SJSA1 (cell line): ENCODE data around the gene KRT6C. TPM values are rescaled to one million over a fixed set of nuclear protein-coding genes. Genes with fewer than 3 reads are reported as not detected.
"Not testable (repeated sequence)": the region's sequence is repeated elsewhere in the genome, so short reads cannot be mapped to it uniquely, and the experiment has no call there.

Source experiments
- DNase-seq, 2 experiments: peaks; one replicate each; pipeline ENCODE4 v3.0.0-alpha.2; 2015 to 2020; ENCODE audit warnings: low spot score in 2 of 2, low read depth in 1 of 2
- H3K27ac ChIP-seq: fragments of 250-450 bp; sonication (Bioruptor Pico); 2 replicates; pipeline ENCODE4 v1.5.1; 2020; ENCODE audit warnings: mild to moderate bottlenecking, moderate library complexity
- H3K27me3 ChIP-seq: fragments of 250-450 bp; sonication (Bioruptor Pico); replicated peaks from 2 replicates; pipeline ENCODE4 v1.5.1; 2020; ENCODE audit warnings: mild to moderate bottlenecking, moderate library complexity
- H3K36me3 ChIP-seq: fragments of 250-450 bp; sonication (Bioruptor Pico); 2 replicates; pipeline ENCODE4 v1.5.1; 2020; ENCODE audit warnings: mild to moderate bottlenecking
- H3K4me1 ChIP-seq: fragments of 250-450 bp; sonication (Bioruptor Pico); replicated peaks from 2 replicates; pipeline ENCODE4 v1.6.1; 2021; ENCODE audit warnings: mild to moderate bottlenecking
- H3K4me3 ChIP-seq: fragments of 250-450 bp; sonication (Bioruptor Pico); 2 replicates; pipeline ENCODE4 v1.5.1; 2020; ENCODE audit warnings: mild to moderate bottlenecking
- H3K9me3 ChIP-seq: fragments of 250-450 bp; sonication (Bioruptor Pico); replicated peaks from 2 replicates; pipeline ENCODE4 v1.5.1; 2020; ENCODE audit warnings: mild to moderate bottlenecking
- total RNA-seq: library from RNA; depleted of rRNA; stranded (reverse); fragments of >200 nt; shearing (Covaris generic); gene quantifications from 2 replicates; pipeline ENCODE4 v1.2.3, GENCODE V29; 2014

The KRT6C gene
- total RNA-seq, 1 experiment from 2014 or later, result not detected

GRCh38 chr12:52494518-52494917, 20.9 kb upstream of the KRT6C start:
- peaks cover 15% of the 10 kb centered on the region for H3K27me3 ChIP-seq
- H3K4me1 ChIP-seq, result peaks cover 7% of the 10 kb centered on the region
- no peak for DNase-seq
- H3K4me3 ChIP-seq, result no peak overlapping the region
- no peak overlapping the region for H3K27ac ChIP-seq
- H3K36me3 ChIP-seq, result no peaks in the 10 kb centered on the region
- no peaks in the 10 kb centered on the region for H3K9me3 ChIP-seq

- DNase-seq, result no peak
- H3K4me3 ChIP-seq, result no peak overlapping the region
- no peaks in the 10 kb centered on the region for H3K9me3 ChIP-seq
- H3K4me1 ChIP-seq, result peaks cover 7% of the 10 kb centered on the region
- no peak overlapping the region for H3K27ac ChIP-seq
- H3K36me3 ChIP-seq, result no peaks in the 10 kb centered on the region
- H3K27me3 ChIP-seq, result peaks cover 15% of the 10 kb centered on the region
Measured at GRCh38 chr12:52494100-52494499, 20.5 kb upstream of the KRT6C start.

- H3K4me1 ChIP-seq, result peaks cover 7% of the 10 kb centered on the region
- no peak for DNase-seq
- H3K4me3 ChIP-seq, result no peak within 1 kb of the TSS
- H3K9me3 ChIP-seq, result no peaks in the 10 kb centered on the region
- H3K27ac ChIP-seq, result no peak within 1 kb of the TSS
- H3K27me3 ChIP-seq, result peaks cover 15% of the 10 kb centered on the region
- H3K36me3 ChIP-seq, result no peaks in the 10 kb centered on the region
Measured at GRCh38 chr12:52493172-52493571, 19.6 kb upstream of the KRT6C start, which contains the start of gene KRT6A. Gene KRT6A (minus strand): TSS chr12:52493257. CDS start chr12:52493188, 69 bp downstream.

- H3K36me3 ChIP-seq, H3K4me1 ChIP-seq, DNase-seq, H3K4me3 ChIP-seq, H3K9me3 ChIP-seq, H3K27ac ChIP-seq: not testable (repeated sequence)
- peaks cover 15% of the 10 kb centered on the region for H3K27me3 ChIP-seq
Measured at GRCh38 chr12:52492405-52492804, 18.8 kb upstream of the KRT6C start.

- not testable (repeated sequence) for H3K4me3 ChIP-seq, H3K27ac ChIP-seq, H3K4me1 ChIP-seq, DNase-seq, H3K9me3 ChIP-seq, H3K36me3 ChIP-seq
- H3K27me3 ChIP-seq, result peaks cover 22% of the 10 kb centered on the region
Measured at GRCh38 chr12:52491495-52491894, 17.9 kb upstream of the KRT6C start.

GRCh38 chr12:52488736-52489135, 15.1 kb upstream of the KRT6C start:
- Histone ChIP-seq H3K27me3 (peaks cover 16% of the 10 kb centered on the region; the same call in 1 of the 2 replicates), H3K9me3 (no peaks in the 10 kb centered on the region), H3K36me3 (no peaks in the 10 kb centered on the region), H3K27ac (no peak overlapping the region), H3K4me3 (no peak overlapping the region), H3K4me1 (no peaks in the 10 kb centered on the region)
- DNase-seq, result no peak

- DNase-seq, H3K4me1 ChIP-seq, H3K9me3 ChIP-seq, H3K27ac ChIP-seq, H3K4me3 ChIP-seq, H3K36me3 ChIP-seq: not testable (repeated sequence)
- peaks cover 13% of the 10 kb centered on the region; the same call in 1 of the 2 replicates for H3K27me3 ChIP-seq
Measured at GRCh38 chr12:52487744-52488443, 14.3 kb upstream of the KRT6C start.

- no peak for DNase-seq
- no peaks in the 10 kb centered on the region for H3K9me3 ChIP-seq
Measured at GRCh38 chr12:52487211-52487610, 13.6 kb upstream of the KRT6C start.

GRCh38 chr12:52486166-52487105, 12.8 kb upstream of the KRT6C start:
- peaks cover 10% of the 10 kb centered on the region for H3K27me3 ChIP-seq
- no peak overlapping the region for H3K4me3 ChIP-seq
- H3K27ac ChIP-seq, result no peak overlapping the region
- H3K9me3 ChIP-seq, result no peaks in the 10 kb centered on the region
- H3K4me1 ChIP-seq, result no peaks in the 10 kb centered on the region
- no peaks in the 10 kb centered on the region for H3K36me3 ChIP-seq
- no peak for DNase-seq

More at GRCh38 chr12:52487211-52487610, 13.6 kb upstream of the KRT6C start:
- no peak overlapping the region for H3K4me3 ChIP-seq
- no peaks in the 10 kb centered on the region for H3K4me1 ChIP-seq
- no peak overlapping the region for H3K27ac ChIP-seq
- H3K36me3 ChIP-seq, result no peaks in the 10 kb centered on the region
- peaks cover 13% of the 10 kb centered on the region for H3K27me3 ChIP-seq

GRCh38 chr12:52480073-52480472, 6.5 kb upstream of the KRT6C start:
- Histone ChIP-seq H3K27ac (no peak overlapping the region), H3K9me3 (no peaks in the 10 kb centered on the region), H3K27me3 (peaks cover 5% of the 10 kb centered on the region; the same call in 1 of the 2 replicates), H3K36me3 (no peaks in the 10 kb centered on the region), H3K4me1 (no peaks in the 10 kb centered on the region), H3K4me3 (no peak overlapping the region)
- no peak for DNase-seq

- no peaks in the 10 kb centered on the region for H3K4me1 ChIP-seq
- no peak for DNase-seq
- H3K9me3 ChIP-seq, result no peaks in the 10 kb centered on the region
Measured at GRCh38 chr12:52477651-52478050, 4.0 kb upstream of the KRT6C start.

GRCh38 chr12:52474212-52474611, 607 bp upstream of the KRT6C start:
- no peak for DNase-seq
- Histone ChIP-seq H3K27me3 (peaks cover 5% of the 10 kb centered on the region), H3K4me1 (no peaks in the 10 kb centered on the region), H3K4me3 (no peak overlapping the region), H3K9me3 (no peaks in the 10 kb centered on the region), H3K27ac (no peak overlapping the region), H3K36me3 (no peaks in the 10 kb centered on the region)

More at GRCh38 chr12:52477651-52478050, 4.0 kb upstream of the KRT6C start:
- Histone ChIP-seq H3K4me3 (no peak overlapping the region), H3K27ac (no peak overlapping the region), H3K27me3 (peaks cover 5% of the 10 kb centered on the region), H3K36me3 (no peaks in the 10 kb centered on the region)

- Histone ChIP-seq H3K4me1 (no peaks in the 10 kb centered on the region), H3K9me3 (no peaks in the 10 kb centered on the region), H3K27ac (no peak overlapping the region), H3K4me3 (no peak overlapping the region), H3K27me3 (peaks cover 15% of the 10 kb centered on the region), H3K36me3 (no peaks in the 10 kb centered on the region)
- no peak for DNase-seq
Measured at GRCh38 chr12:52469853-52470252, 3.8 kb downstream of the KRT6C start.

GRCh38 chr12:52464897-52465296, 8.7 kb downstream of the KRT6C start:
- Histone ChIP-seq H3K27me3 (peaks cover 25% of the 10 kb centered on the region), H3K36me3 (no peaks in the 10 kb centered on the region), H3K4me3 (no peak overlapping the region), H3K9me3 (no peaks in the 10 kb centered on the region), H3K27ac (no peak overlapping the region), H3K4me1 (no peaks in the 10 kb centered on the region)
- no peak for DNase-seq
